ENCODE measurements around the gene KRTAP9-7.

DNA sequence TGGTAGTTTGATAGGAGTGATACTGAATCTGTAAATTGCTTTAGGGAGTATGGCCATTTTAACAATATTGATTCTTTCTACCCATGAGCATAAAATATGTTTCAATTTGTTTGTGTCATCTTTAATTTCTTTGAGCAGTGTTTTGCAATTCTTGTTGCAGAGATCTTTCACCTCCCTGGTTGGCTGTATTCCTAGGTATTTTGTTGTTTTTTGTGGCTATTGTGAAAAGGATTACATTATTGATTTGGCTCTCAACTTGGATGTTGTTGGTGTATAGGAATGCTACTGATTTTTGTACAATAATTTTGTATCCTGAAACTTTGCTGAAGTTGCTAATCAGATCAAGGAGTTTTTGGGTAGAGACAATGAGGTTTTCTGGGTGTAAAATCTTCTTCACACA, 17.1 kb upstream of the KRTAP9-7 start:
- TF ChIP-seq, protein P1, sequence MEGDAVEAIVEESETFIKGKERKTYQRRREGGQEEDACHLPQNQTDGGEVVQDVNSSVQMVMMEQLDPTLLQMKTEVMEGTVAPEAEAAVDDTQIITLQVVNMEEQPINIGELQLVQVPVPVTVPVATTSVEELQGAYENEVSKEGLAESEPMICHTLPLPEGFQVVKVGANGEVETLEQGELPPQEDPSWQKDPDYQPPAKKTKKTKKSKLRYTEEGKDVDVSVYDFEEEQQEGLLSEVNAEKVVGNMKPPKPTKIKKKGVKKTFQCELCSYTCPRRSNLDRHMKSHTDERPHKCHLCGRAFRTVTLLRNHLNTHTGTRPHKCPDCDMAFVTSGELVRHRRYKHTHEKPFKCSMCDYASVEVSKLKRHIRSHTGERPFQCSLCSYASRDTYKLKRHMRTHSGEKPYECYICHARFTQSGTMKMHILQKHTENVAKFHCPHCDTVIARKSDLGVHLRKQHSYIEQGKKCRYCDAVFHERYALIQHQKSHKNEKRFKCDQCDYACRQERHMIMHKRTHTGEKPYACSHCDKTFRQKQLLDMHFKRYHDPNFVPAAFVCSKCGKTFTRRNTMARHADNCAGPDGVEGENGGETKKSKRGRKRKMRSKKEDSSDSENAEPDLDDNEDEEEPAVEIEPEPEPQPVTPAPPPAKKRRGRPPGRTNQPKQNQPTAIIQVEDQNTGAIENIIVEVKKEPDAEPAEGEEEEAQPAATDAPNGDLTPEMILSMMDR (IDR thresholded peaks at IDR 0.05): no peak
- TF ChIP-seq POLR2A (IDR thresholded peaks at IDR 0.05; ENCODE audit: low read depth): no peak
- no peak for TF ChIP-seq POLR2AphosphoS5 (IDR thresholded peaks at IDR 0.05)
- no peak for TF ChIP-seq EP300 (IDR thresholded peaks at IDR 0.05)

Data from esophagus muscularis mucosa (tissue), 4 donors.